Measurements from ENCODE around the gene PTPN3.

GRCh38 chr9:109433476-109433875 lies 64.6 kb downstream of the PTPN3 start:
- TF ChIP-seq YY1 (IDR thresholded peaks at IDR 0.05; ENCODE audit: insufficient read depth, insufficient read length) (no peak), ZNF274 (IDR thresholded peaks at IDR 0.05; ENCODE audit: low read depth, low read length) (no peak), SUZ12 (IDR thresholded peaks at IDR 0.05; ENCODE audit: extremely low read depth, insufficient read depth, insufficient read length) (no peak)
